Measurements from ENCODE around the gene BACE2.

Gene BACE2

DNA sequence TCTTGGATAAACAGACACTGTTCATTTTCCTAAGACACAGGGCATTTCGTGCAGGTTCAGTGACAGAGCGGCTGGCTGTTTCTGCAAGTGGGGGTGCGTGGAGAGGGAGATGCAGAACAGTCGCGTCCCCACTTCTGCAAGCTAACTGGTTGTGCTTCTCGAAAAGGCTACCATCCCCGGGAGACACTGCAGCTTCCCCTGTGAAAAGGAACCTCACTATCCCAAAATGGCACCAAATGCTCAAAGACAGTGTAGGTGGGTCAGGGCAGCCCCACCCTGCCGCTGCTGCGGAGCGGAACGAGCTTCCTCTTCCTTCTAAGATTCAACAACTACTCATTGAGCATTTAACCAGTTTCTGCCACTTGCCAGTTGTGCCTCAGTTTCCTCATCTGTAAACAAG is 19.2 kb upstream of the BACE2 start:
- DNase-seq (ENCODE audit: low spot score) = no peak

DNA sequence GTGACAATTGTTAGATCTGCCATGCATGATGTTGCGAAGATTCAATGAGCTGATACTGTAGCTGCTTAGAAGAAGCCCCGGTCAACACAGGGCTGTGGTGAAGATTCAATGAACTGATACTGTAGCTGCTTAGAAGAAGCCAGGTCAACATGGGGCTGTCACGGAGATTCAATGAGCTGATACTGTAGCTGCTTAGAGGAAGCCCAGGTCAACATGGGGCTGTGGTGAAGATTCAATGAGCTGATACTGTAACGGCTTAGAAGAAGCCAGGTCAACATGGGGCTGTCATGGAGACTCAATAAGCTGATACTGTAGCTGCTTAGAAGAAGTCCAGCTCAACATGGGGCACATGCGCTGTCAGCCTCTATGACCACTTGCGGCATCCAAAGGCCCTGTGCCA is 18.8 kb upstream of the BACE2 start:
- DNase-seq (ENCODE audit: low spot score) = no peak

DNA sequence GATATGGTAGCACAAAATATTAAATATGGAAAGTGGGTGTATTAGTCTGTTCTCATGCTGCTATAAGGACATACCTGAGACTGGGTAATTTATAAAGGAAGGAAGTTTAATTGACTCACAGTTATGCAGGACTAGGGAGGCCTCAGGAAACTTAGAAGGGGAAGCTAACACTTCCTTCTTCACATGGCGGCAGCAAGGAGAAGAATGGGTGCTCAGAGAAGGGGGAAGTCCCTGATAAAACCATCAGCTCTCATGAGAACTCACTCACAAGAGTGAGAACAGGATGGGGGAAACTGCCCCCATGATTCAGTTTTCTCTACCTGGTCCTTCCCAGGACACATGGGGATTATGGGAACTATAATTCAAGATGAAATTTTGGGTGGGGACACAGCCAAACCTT is 15.8 kb upstream of the BACE2 start:
- peak; percentile 13 for DNase-seq (ENCODE audit: low spot score)

- no peak for DNase-seq (ENCODE audit: low spot score)
These were observed 14.5 kb upstream of the BACE2 start for GRCh38 chr21:41153443-41153842.

GRCh38 chr21:41156142-41156541 is 11.8 kb upstream of the BACE2 start:
- no peak for DNase-seq (ENCODE audit: low spot score)

GRCh38 chr21:41158026-41158425 is 9.9 kb upstream of the BACE2 start:
- DNase-seq (ENCODE audit: low spot score) = no peak

DNA sequence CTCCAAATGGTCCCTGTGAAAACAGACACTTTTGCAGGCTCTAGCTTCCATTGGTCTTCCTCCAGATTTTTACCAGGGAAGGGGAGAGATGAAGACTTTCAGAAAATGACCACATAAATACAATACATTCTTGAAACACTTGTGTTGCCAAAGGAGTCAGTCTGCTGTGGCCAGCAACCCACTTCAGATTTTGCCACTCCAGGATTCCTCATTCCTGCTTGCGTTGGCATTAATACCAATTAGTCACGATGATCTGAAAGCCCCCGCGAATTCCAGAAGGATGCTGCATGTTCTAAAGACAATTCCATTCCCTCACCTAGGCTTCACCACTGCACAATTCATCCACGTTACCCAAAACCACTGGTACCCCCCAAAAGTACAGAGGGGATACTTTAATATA is 7.9 kb upstream of the BACE2 start:
- peak; percentile 38 for DNase-seq (ENCODE audit: low spot score)

GRCh38 chr21:41161428-41161827 is 6.5 kb upstream of the BACE2 start:
- no peak for DNase-seq (ENCODE audit: low spot score)

DNA sequence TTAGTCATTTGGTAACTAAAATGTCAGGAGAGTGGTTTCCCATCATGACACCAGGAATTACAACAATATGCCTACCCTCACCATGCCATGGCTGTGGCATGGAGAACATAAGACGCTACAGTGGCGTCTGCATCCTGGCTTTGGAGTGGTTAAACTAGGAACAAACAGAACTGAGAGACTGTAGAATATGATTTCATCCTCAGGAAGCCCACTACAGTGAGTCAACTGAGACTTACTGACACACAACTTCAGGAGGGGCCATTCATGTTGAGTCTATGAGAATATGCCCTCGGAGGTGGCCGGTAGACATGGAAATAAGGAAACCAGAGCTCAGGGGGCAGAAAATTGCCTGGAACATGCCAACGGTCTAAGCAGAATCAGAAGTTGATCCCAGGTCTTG is 5.9 kb upstream of the BACE2 start:
- DNase-seq (ENCODE audit: low spot score) = no peak

GRCh38 chr21:41163091-41163490 is 4.9 kb upstream of the BACE2 start:
- DNase-seq (ENCODE audit: low spot score) = no peak

- no peak for DNase-seq (ENCODE audit: low spot score)
These were observed 3.9 kb upstream of the BACE2 start for GRCh38 chr21:41164052-41164451.

DNA sequence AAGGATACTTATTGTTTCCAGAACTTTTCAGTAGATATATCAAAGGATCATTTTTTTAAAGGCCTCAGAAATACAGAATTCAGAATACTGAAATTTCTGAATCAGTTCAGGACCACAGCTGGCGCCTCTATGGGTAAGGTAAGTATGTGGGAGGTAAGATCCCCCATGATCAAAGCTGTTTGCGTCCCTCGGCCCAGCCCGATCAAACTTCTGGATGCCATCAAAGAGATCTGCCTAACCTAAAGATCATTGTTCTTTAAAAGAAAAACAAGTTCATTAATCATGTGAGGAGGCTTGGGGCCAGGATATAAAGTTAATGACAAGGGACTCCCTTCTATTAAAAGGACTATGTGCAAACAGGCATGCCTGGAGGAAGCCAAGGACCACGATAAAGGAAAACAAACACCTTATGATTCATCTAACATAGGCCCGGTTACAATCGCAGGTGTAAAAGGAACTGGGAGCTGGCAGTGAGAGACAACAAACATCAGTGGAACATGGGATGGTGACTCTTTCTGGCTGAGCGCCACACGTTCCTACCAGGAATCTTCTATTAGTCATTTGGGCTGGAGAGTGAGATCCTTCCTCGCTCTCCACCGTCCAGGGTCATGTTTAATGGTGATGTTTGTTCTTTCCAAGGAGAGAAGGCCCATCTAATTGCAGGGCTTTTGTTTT is 2.8 kb upstream of the BACE2 start:
- peak; percentile 95 for DNase-seq (ENCODE audit: low spot score)

DNA sequence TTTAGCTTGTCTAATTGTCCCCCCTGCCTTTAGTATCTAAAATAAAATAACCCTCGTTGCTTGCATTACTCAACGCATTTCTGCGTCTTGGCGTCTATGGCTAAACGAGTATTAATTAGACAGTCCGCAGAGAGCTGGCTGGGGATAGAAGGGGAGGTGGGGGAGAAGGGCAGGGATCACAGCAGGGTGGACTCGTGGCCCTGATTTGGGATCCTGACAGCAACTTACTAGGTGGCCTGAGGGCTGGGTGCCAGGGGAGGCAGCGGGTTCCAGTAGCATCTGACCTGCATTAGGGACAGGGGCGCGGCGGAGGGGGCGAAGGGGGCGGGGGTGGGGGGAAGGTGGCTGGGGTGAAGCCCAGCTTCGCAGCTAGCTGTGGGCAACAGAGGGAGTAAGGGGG is 1.1 kb upstream of the BACE2 start:
- no peak for DNase-seq (ENCODE audit: low spot score)

GRCh38 chr21:41168391-41169257 is 664 bp downstream of the BACE2 start:
- DNase-seq (ENCODE audit: low spot score) = peak; percentile 77

DNA sequence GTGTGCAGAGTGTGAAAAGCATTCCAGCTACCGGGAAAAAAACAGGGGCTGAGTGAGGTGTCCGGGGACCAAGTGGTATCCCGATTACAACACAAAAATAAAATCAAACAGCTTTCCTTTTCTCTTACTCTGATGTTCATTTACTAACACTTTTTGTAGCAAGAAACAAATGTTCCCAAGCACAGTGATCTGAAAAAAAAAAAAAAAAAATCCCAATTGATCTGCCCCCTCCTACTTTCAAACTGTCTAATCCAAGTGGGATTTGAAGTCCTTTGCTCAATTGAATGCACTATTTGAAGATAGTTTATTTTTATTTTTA is 1.3 kb downstream of the BACE2 start:
- no peak for DNase-seq (ENCODE audit: low spot score)

GRCh38 chr21:41169701-41170100 is 1.7 kb downstream of the BACE2 start:
- peak; percentile 29 for DNase-seq (ENCODE audit: low spot score)

- DNase-seq (ENCODE audit: low spot score) = peak; percentile 82
These were observed 2.5 kb downstream of the BACE2 start for GRCh38 chr21:41170442-41170841.

GRCh38 chr21:41170859-41171609 is 3.1 kb downstream of the BACE2 start:
- peak; percentile 86 for DNase-seq (ENCODE audit: low spot score)

DNA sequence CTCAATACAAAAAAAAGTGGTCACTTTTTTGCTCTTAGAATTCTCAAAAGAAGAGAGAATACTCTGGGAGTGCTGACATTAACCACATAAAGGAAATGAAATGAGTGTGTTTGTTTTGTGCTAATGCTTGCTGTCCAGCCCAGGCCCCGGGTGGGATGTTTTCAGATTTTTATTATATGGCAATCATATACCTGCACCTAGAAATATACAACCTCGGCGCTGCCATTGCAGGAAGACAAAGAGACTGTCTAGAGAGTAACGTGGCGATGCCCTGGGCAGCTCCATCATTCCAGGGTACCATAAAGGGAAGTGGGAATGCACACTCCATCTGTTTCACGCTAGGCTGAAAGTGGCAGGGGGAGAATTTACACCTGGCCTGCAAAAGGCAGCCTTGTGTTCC is 7.1 kb downstream of the BACE2 start:
- DNase-seq (ENCODE audit: low spot score) = no peak

GRCh38 chr21:41176846-41177245 is 8.9 kb downstream of the BACE2 start:
- DNase-seq (ENCODE audit: low spot score) = no peak

- DNase-seq (ENCODE audit: low spot score) = peak; percentile 54
These were observed 12.8 kb downstream of the BACE2 start for GRCh38 chr21:41180752-41181151.

GRCh38 chr21:41182547-41182946 is 14.6 kb downstream of the BACE2 start:
- no peak for DNase-seq (ENCODE audit: low spot score)

DNA sequence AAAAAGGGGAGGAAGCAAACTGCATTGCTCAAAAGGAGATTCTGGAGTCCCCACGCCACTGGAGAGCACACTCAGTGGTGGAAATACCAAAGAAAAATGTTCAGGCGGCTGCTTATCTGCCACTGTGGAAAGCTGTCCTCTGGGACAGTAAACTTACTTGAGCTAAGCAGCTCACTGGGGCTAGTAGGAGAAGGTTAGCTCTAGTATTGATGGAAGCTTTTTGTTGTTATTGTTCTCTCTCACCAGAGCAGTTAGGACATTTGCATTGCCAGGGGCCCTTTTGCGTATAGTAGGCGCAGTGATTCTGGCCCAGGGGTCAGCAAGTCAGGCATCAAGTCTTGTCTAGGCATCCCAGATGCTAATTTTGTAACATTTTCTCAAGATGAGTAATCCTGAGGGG is 15.6 kb downstream of the BACE2 start:
- no peak for DNase-seq (ENCODE audit: low spot score)

Data from kidney tubule cell (primary cell).